ENCODE data around the gene DDX54.

GRCh38 chr12:113127791-113128199 lies 57.5 kb downstream of the DDX54 start:
- TF ChIP-seq CTCF (IDR thresholded peaks at IDR 0.05; ENCODE audit: low read depth, low read length) (no peak), EZH2phosphoT487 (IDR thresholded peaks at IDR 0.05; ENCODE audit: low read depth) (no peak)
